Activated T-cell treated with anti-CD3 and anti-CD28 coated beads, Interleukin-2, amount 50 U/mL, for 72 hours (primary cell): Measurements from ENCODE around the gene GMDS. TPM values are rescaled to one million over a fixed set of nuclear protein-coding genes. Genes with fewer than 3 reads are reported as not detected.

Experiments used
- ATAC-seq, 2 donors: fragments of 150-1000 bp; cut with Tn5 transposase; replicated peaks in 1 of 2; 2 replicates each; pipeline ENCODE4 v1.10.0; 2021; ENCODE audit warnings: moderate library complexity in 2 of 2, mild to moderate bottlenecking in 1 of 2
- DNase-seq, 2 donors: peaks; one replicate each; pipeline ENCODE4 v3.0.0; 2021 to 2022; ENCODE audit warnings: mixed read lengths in 1 of 2
- H3K27ac Mint-ChIP-seq: one replicate; pipeline ENCODE4 v1.8.0; 2022; ENCODE audit warnings: mild to moderate bottlenecking, moderate library complexity, mixed read lengths
- H3K27me3 Mint-ChIP-seq: one replicate; pipeline ENCODE4 v1.8.0; 2022; ENCODE audit warnings: low read depth, mixed read lengths
- H3K36me3 Mint-ChIP-seq, 2 donors: one replicate each; pipeline ENCODE4 v1.8.0; 2022; ENCODE audit warnings: mixed read lengths in 2 of 2, mild to moderate bottlenecking in 1 of 2; ENCODE audit not compliant: insufficient read depth in 2 of 2
- H3K4me1 Mint-ChIP-seq: one replicate; pipeline ENCODE4 v1.8.0; 2022; ENCODE audit warnings: low read depth, mixed read lengths
- H3K4me3 Mint-ChIP-seq, 2 donors: one replicate each; pipeline ENCODE4 v1.8.0; 2022; ENCODE audit warnings: mild to moderate bottlenecking in 2 of 2, mixed read lengths in 2 of 2, moderate library complexity in 2 of 2
- H3K9me3 Mint-ChIP-seq, 2 donors: one replicate each; pipeline ENCODE4 v1.8.0; 2022; ENCODE audit warnings: mixed read lengths in 2 of 2
- total RNA-seq, 2 donors: library from RNA; stranded (reverse); gene quantifications; one replicate each; pipeline ENCODE4 v1.2.3, GENCODE V29; 2022

The GMDS gene
- total RNA-seq, 2 donors from 2014 or later: 23.8 to 33.0 TPM

- no peak overlapping the region for H3K27ac Mint-ChIP-seq
- H3K9me3 Mint-ChIP-seq: no peaks in the 10 kb centered on the region
- no peak overlapping the region for H3K4me3 Mint-ChIP-seq
- H3K27me3 Mint-ChIP-seq: peaks cover 14% of the 10 kb centered on the region
- ATAC-seq (no peak), DNase-seq (no peak)
- no peaks in the 10 kb centered on the region for H3K36me3 Mint-ChIP-seq
- peaks cover 26% of the 10 kb centered on the region for H3K4me1 Mint-ChIP-seq
These were observed 136.6 kb downstream of the GMDS start for GRCh38 chr6:2108700-2109306.

- Mint-ChIP-seq H3K9me3 (no peaks in the 10 kb centered on the region), H3K27ac (no peak overlapping the region), H3K4me3 (no peak overlapping the region), H3K36me3 (no peaks in the 10 kb centered on the region), H3K4me1 (no peaks in the 10 kb centered on the region), H3K27me3 (no peaks in the 10 kb centered on the region)
- DNase-seq: no peak
- no peak for ATAC-seq
These were observed 140.9 kb downstream of the GMDS start for GRCh38 chr6:2104524-2104880.

GRCh38 chr6:2103765-2104523 is 141.5 kb downstream of the GMDS start:
- DNase-seq: no peak
- no peaks in the 10 kb centered on the region for H3K4me1 Mint-ChIP-seq
- no peak overlapping the region for H3K4me3 Mint-ChIP-seq
- H3K36me3 Mint-ChIP-seq: no peaks in the 10 kb centered on the region
- H3K27ac Mint-ChIP-seq: no peak overlapping the region
- H3K9me3 Mint-ChIP-seq: no peaks in the 10 kb centered on the region
- peak; percentile 69 to 72 for ATAC-seq
- no peaks in the 10 kb centered on the region for H3K27me3 Mint-ChIP-seq

GRCh38 chr6:2102966-2103365 is 142.4 kb downstream of the GMDS start:
- ATAC-seq (no peak), DNase-seq (no peak)
- Mint-ChIP-seq H3K4me3 (no peak overlapping the region), H3K4me1 (no peaks in the 10 kb centered on the region), H3K9me3 (no peaks in the 10 kb centered on the region), H3K27ac (no peak overlapping the region), H3K36me3 (no peaks in the 10 kb centered on the region), H3K27me3 (no peaks in the 10 kb centered on the region)

- ATAC-seq (no peak), DNase-seq (no peak)
- Mint-ChIP-seq H3K27me3 (no peaks in the 10 kb centered on the region), H3K4me1 (no peaks in the 10 kb centered on the region), H3K36me3 (no peaks in the 10 kb centered on the region), H3K9me3 (no peaks in the 10 kb centered on the region), H3K27ac (no peak overlapping the region), H3K4me3 (no peak overlapping the region)
These were observed 143.0 kb downstream of the GMDS start for GRCh38 chr6:2102316-2102883.

GRCh38 chr6:2101213-2101612 is 144.2 kb downstream of the GMDS start:
- H3K27me3 Mint-ChIP-seq: no peaks in the 10 kb centered on the region
- DNase-seq (no peak), ATAC-seq (no peak)
- H3K4me3 Mint-ChIP-seq: no peak overlapping the region
- H3K9me3 Mint-ChIP-seq: no peaks in the 10 kb centered on the region
- H3K27ac Mint-ChIP-seq: no peak overlapping the region
- H3K36me3 Mint-ChIP-seq: no peaks in the 10 kb centered on the region
- no peaks in the 10 kb centered on the region for H3K4me1 Mint-ChIP-seq

GRCh38 chr6:2099870-2100269 is 145.5 kb downstream of the GMDS start:
- no peak overlapping the region for H3K27ac Mint-ChIP-seq
- H3K4me1 Mint-ChIP-seq: no peaks in the 10 kb centered on the region
- no peak for DNase-seq
- no peaks in the 10 kb centered on the region for H3K27me3 Mint-ChIP-seq
- no peaks in the 10 kb centered on the region for H3K9me3 Mint-ChIP-seq
- no peaks in the 10 kb centered on the region for H3K36me3 Mint-ChIP-seq
- ATAC-seq: no peak
- H3K4me3 Mint-ChIP-seq: no peak overlapping the region

GRCh38 chr6:2097464-2097863 is 147.9 kb downstream of the GMDS start:
- Mint-ChIP-seq H3K36me3 (no peaks in the 10 kb centered on the region), H3K9me3 (no peaks in the 10 kb centered on the region), H3K4me3 (no peak overlapping the region), H3K4me1 (no peaks in the 10 kb centered on the region), H3K27ac (no peak overlapping the region), H3K27me3 (no peaks in the 10 kb centered on the region)
- no peak for DNase-seq
- ATAC-seq: no peak

GRCh38 chr6:2094642-2095041 is 150.8 kb downstream of the GMDS start:
- no peak for ATAC-seq
- Mint-ChIP-seq H3K4me1 (no peaks in the 10 kb centered on the region), H3K27me3 (no peaks in the 10 kb centered on the region), H3K27ac (no peak overlapping the region), H3K36me3 (no peaks in the 10 kb centered on the region), H3K9me3 (no peaks in the 10 kb centered on the region), H3K4me3 (no peak overlapping the region)
- no peak for DNase-seq

- H3K4me1 Mint-ChIP-seq: peaks cover 19% of the 10 kb centered on the region
- ATAC-seq (no peak), DNase-seq (no peak)
- peaks cover 7% of the 10 kb centered on the region for H3K27me3 Mint-ChIP-seq
- no peak overlapping the region for H3K27ac Mint-ChIP-seq
- no peak overlapping the region for H3K4me3 Mint-ChIP-seq
- H3K36me3 Mint-ChIP-seq: peaks cover 0 to 2% of the 10 kb centered on the region in 2 donors
- no peaks in the 10 kb centered on the region for H3K9me3 Mint-ChIP-seq
These were observed 159.0 kb downstream of the GMDS start for GRCh38 chr6:2086326-2086965.

GRCh38 chr6:2085657-2086056 is 159.7 kb downstream of the GMDS start:
- no peaks in the 10 kb centered on the region for H3K9me3 Mint-ChIP-seq
- peaks cover 27% of the 10 kb centered on the region for H3K4me1 Mint-ChIP-seq
- peaks cover 7% of the 10 kb centered on the region for H3K27me3 Mint-ChIP-seq
- H3K27ac Mint-ChIP-seq: no peak overlapping the region
- ATAC-seq (no peak), DNase-seq (no peak)
- no peak overlapping the region for H3K4me3 Mint-ChIP-seq
- H3K36me3 Mint-ChIP-seq: peaks cover 1 to 3% of the 10 kb centered on the region in 2 donors

- Mint-ChIP-seq H3K9me3 (peaks cover 0 to 8% of the 10 kb centered on the region in 2 donors), H3K36me3 (peaks cover 9 to 15% of the 10 kb centered on the region in 2 donors), H3K4me1 (peaks cover 52% of the 10 kb centered on the region), H3K4me3 (peak overlapping the region; percentile 42 to 58), H3K27ac (peak overlapping the region; percentile 36), H3K27me3 (peaks cover 7% of the 10 kb centered on the region)
- DNase-seq (peak; percentile 45 to 61), ATAC-seq (peak; percentile 91 to 98)
These were observed 164.0 kb downstream of the GMDS start for GRCh38 chr6:2081155-2082138.
